ENCODE results near the gene FAF1. TPM values are rescaled to one million over a fixed set of nuclear protein-coding genes. Genes with fewer than 3 reads are reported as not detected.

The FAF1 gene
- total and polyA plus RNA-seq, 2 donors (not counting 1 experiment from before 2014, with no cell fraction given), result 39.6 to 40.0 TPM

- Histone ChIP-seq H3K27me3 (ENCODE audit: control insufficient read depth, insufficient read depth, low read length) (no peaks in the 10 kb centered on the region), H3K4me1 (ENCODE audit: control insufficient read depth, extremely low read depth, insufficient read depth, low read length) (no peaks in the 10 kb centered on the region), H3K36me3 (ENCODE audit: control insufficient read depth, insufficient read depth, low read length) (no peaks in the 10 kb centered on the region), H3K4me2 (ENCODE audit: extremely low read depth, insufficient read depth, low read length) (no peak overlapping the region), H2AFZ (ENCODE audit: low read length) (no peak overlapping the region), H3K9ac (ENCODE audit: insufficient read depth, low read length) (no peak overlapping the region), H3K4me3 (replicated peaks in 1 of 4; ENCODE audit: control extremely low read depth in 1 of 4, insufficient read depth in 1 of 4, low read depth in 3 of 4, low read length in 4 of 4) (no peak overlapping the region), H3K27ac (ENCODE audit: insufficient read depth, low read length) (no peak overlapping the region), H4K20me1 (ENCODE audit: control insufficient read depth, extremely low read depth, insufficient read depth, low read length) (no peaks in the 10 kb centered on the region), H3K79me2 (ENCODE audit: control insufficient read depth, insufficient read depth, low read length) (peaks cover 7% of the 10 kb centered on the region), H3K9me3 (ENCODE audit: control insufficient read depth, insufficient read depth, low read depth, low read length) (no peaks in the 10 kb centered on the region)
- TF ChIP-seq CTCF (conservative IDR thresholded peaks at IDR 0.05 in 1 of 2, IDR thresholded peaks at IDR 0.05 in 1 of 2; ENCODE audit: low read depth in 1 of 2, low read length in 2 of 2), result no peak
- no peak for TF ChIP-seq EZH2 (IDR thresholded peaks at IDR 0.05; ENCODE audit: low read length, missing control alignments)
- no peak for DNase-seq (ENCODE audit: low read depth in 2 of 2)
These were observed 79.7 kb downstream of the FAF1 start for GRCh38 chr1:50880373-50880772.

- TF ChIP-seq CTCF (conservative IDR thresholded peaks at IDR 0.05 in 1 of 2, IDR thresholded peaks at IDR 0.05 in 1 of 2; ENCODE audit: low read depth in 1 of 2, low read length in 2 of 2) (no peak), EZH2 (IDR thresholded peaks at IDR 0.05; ENCODE audit: low read length, missing control alignments) (no peak)
- no peaks in the 10 kb centered on the region for H4K20me1 ChIP-seq (ENCODE audit: control insufficient read depth, extremely low read depth, insufficient read depth, low read length)
These were observed 80.9 kb downstream of the FAF1 start for GRCh38 chr1:50879137-50879536.

GRCh38 chr1:50878434-50878833 is 81.6 kb downstream of the FAF1 start:
- Histone ChIP-seq H4K20me1 (ENCODE audit: control insufficient read depth, extremely low read depth, insufficient read depth, low read length) (no peaks in the 10 kb centered on the region), H3K4me3 (replicated peaks in 1 of 4; ENCODE audit: control extremely low read depth in 1 of 4, insufficient read depth in 1 of 4, low read depth in 3 of 4, low read length in 4 of 4) (no peak overlapping the region), H3K9me3 (ENCODE audit: control insufficient read depth, insufficient read depth, low read depth, low read length) (no peaks in the 10 kb centered on the region), H3K79me2 (ENCODE audit: control insufficient read depth, insufficient read depth, low read length) (peaks cover 7% of the 10 kb centered on the region), H3K4me1 (ENCODE audit: control insufficient read depth, extremely low read depth, insufficient read depth, low read length) (no peaks in the 10 kb centered on the region), H3K27me3 (ENCODE audit: control insufficient read depth, insufficient read depth, low read length) (no peaks in the 10 kb centered on the region), H3K27ac (ENCODE audit: insufficient read depth, low read length) (no peak overlapping the region), H3K36me3 (ENCODE audit: control insufficient read depth, insufficient read depth, low read length) (no peaks in the 10 kb centered on the region), H2AFZ (ENCODE audit: low read length) (no peak overlapping the region), H3K4me2 (ENCODE audit: extremely low read depth, insufficient read depth, low read length) (no peak overlapping the region), H3K9ac (ENCODE audit: insufficient read depth, low read length) (no peak overlapping the region)
- TF ChIP-seq CTCF (conservative IDR thresholded peaks at IDR 0.05 in 1 of 2, IDR thresholded peaks at IDR 0.05 in 1 of 2; ENCODE audit: low read depth in 1 of 2, low read length in 2 of 2), result no peak
- TF ChIP-seq EZH2 (IDR thresholded peaks at IDR 0.05; ENCODE audit: low read length, missing control alignments), result no peak
- DNase-seq (ENCODE audit: low read depth in 2 of 2), result no peak

More at GRCh38 chr1:50879137-50879536, 80.9 kb downstream of the FAF1 start:
- H3K9me3 ChIP-seq (ENCODE audit: control insufficient read depth, insufficient read depth, low read depth, low read length), result no peaks in the 10 kb centered on the region
- no peak for DNase-seq (ENCODE audit: low read depth in 2 of 2)
- H3K9ac ChIP-seq (ENCODE audit: insufficient read depth, low read length), result no peak overlapping the region
- H3K4me1 ChIP-seq (ENCODE audit: control insufficient read depth, extremely low read depth, insufficient read depth, low read length), result no peaks in the 10 kb centered on the region
- H3K79me2 ChIP-seq (ENCODE audit: control insufficient read depth, insufficient read depth, low read length), result peaks cover 7% of the 10 kb centered on the region
- no peak overlapping the region for H3K4me2 ChIP-seq (ENCODE audit: extremely low read depth, insufficient read depth, low read length)
- H3K4me3 ChIP-seq (replicated peaks in 1 of 4; ENCODE audit: control extremely low read depth in 1 of 4, insufficient read depth in 1 of 4, low read depth in 3 of 4, low read length in 4 of 4), result no peak overlapping the region
- no peaks in the 10 kb centered on the region for H3K36me3 ChIP-seq (ENCODE audit: control insufficient read depth, insufficient read depth, low read length)
- no peaks in the 10 kb centered on the region for H3K27me3 ChIP-seq (ENCODE audit: control insufficient read depth, insufficient read depth, low read length)
- H3K27ac ChIP-seq (ENCODE audit: insufficient read depth, low read length), result no peak overlapping the region
- H2AFZ ChIP-seq (ENCODE audit: low read length), result no peak overlapping the region
